DMS153 treated with DMSO at 0.1 percent for 48 hours (cell line): ENCODE data around the gene IAPP.
"Not testable (repeated sequence)": the region's sequence is repeated elsewhere in the genome, so short reads cannot be mapped to it uniquely, and the experiment has no call there.

Experiments
- DNase-seq: peaks from one replicate; lab custom pipeline; 2025; ENCODE audit not compliant: unreplicated experiment; lab: John Stamatoyannopoulos, UW

Gene IAPP

GRCh38 chr12:21372602-21373001 lies at the start of gene IAPP:
TSS of gene IAPP (plus strand) at chr12:21372902. CDS start at chr12:21373352, 450 bp downstream.
- DNase-seq: no peak

- DNase-seq: no peak
These were observed 49.0 kb upstream of the IAPP start for GRCh38 chr12:21323736-21324135.

GRCh38 chr12:21324551-21324950 lies 48.2 kb upstream of the IAPP start:
- no peak for DNase-seq

- DNase-seq: no peak
These were observed 44.1 kb upstream of the IAPP start for GRCh38 chr12:21328578-21328977.

GRCh38 chr12:21330682-21331253 lies 41.9 kb upstream of the IAPP start:
- no peak for DNase-seq

GRCh38 chr12:21334771-21335325 lies 37.9 kb upstream of the IAPP start, which contains the start of gene SLCO1A2:
TSS of gene SLCO1A2 (minus strand) at chr12:21334917. CDS start at chr12:21334647, 270 bp downstream.
- DNase-seq: no peak

GRCh38 chr12:21336656-21337055 lies 36.0 kb upstream of the IAPP start:
- DNase-seq: no peak

- DNase-seq: no peak
These were observed 35.2 kb upstream of the IAPP start for GRCh38 chr12:21337453-21337852.

GRCh38 chr12:21337959-21338744 lies 34.5 kb upstream of the IAPP start:
- no peak for DNase-seq

- DNase-seq: no peak
These were observed 32.8 kb upstream of the IAPP start for GRCh38 chr12:21339921-21340320.

GRCh38 chr12:21340403-21340802 lies 32.3 kb upstream of the IAPP start:
- DNase-seq: no peak

GRCh38 chr12:21341769-21342168 lies 30.9 kb upstream of the IAPP start:
- DNase-seq: no peak

GRCh38 chr12:21343636-21344035 lies 29.1 kb upstream of the IAPP start:
- DNase-seq: no peak

- no peak for DNase-seq
These were observed 26.0 kb upstream of the IAPP start for GRCh38 chr12:21346542-21347205.

- DNase-seq: no peak
These were observed 21.7 kb upstream of the IAPP start for GRCh38 chr12:21350975-21351374.

- DNase-seq: no peak
These were observed 19.2 kb upstream of the IAPP start for GRCh38 chr12:21353487-21353886.

GRCh38 chr12:21353948-21354347 lies 18.8 kb upstream of the IAPP start:
- DNase-seq: no peak

- DNase-seq: no peak
These were observed 18.1 kb upstream of the IAPP start for GRCh38 chr12:21354641-21355040.

- DNase-seq: not testable (repeated sequence)
These were observed 12.1 kb upstream of the IAPP start for GRCh38 chr12:21360632-21361031.

GRCh38 chr12:21369141-21369980 lies 3.3 kb upstream of the IAPP start:
- no peak for DNase-seq
